ENCODE results near the gene CHI3L1.

CHI3L1 gene

GRCh38 chr1:203138066-203138465 lies 48.4 kb downstream of the CHI3L1 start:
- Histone ChIP-seq H3K36me3 (no peaks in the 10 kb centered on the region), H3K27ac (no peak overlapping the region), H3K4me1 (peaks cover 0 to 6% (median 0%) of the 10 kb centered on the region in 4 donors), H3K4me3 (no peak overlapping the region), H3K27me3 (peaks cover 0 to 23% of the 10 kb centered on the region in 2 donors), H3K9me3 (no peaks in the 10 kb centered on the region)
- DNase-seq, result no peak
- no peak for TF ChIP-seq CTCF (IDR thresholded peaks at IDR 0.05)
- intact Hi-C loops (cut with DNase I; ENCODE audit: low total_unique reads), result no loop called here

GRCh38 chr1:203137324-203137723 lies 49.2 kb downstream of the CHI3L1 start:
- Histone ChIP-seq H3K27ac (no peak overlapping the region), H3K27me3 (peaks cover 0 to 18% of the 10 kb centered on the region in 2 donors), H3K4me3 (no peak overlapping the region), H3K9me3 (no peaks in the 10 kb centered on the region), H3K4me1 (peaks cover 0 to 6% (median 0%) of the 10 kb centered on the region in 4 donors), H3K36me3 (no peaks in the 10 kb centered on the region)
- DNase-seq, result no peak
- intact Hi-C loops (cut with DNase I; ENCODE audit: low total_unique reads), result no loop called here
- TF ChIP-seq CTCF (IDR thresholded peaks at IDR 0.05), result no peak

GRCh38 chr1:203136409-203137042 lies 50.0 kb downstream of the CHI3L1 start:
- H3K27me3 ChIP-seq, result peaks cover 0 to 18% of the 10 kb centered on the region in 2 donors
- H3K9me3 ChIP-seq, result no peaks in the 10 kb centered on the region
- H3K4me1 ChIP-seq, result peaks cover 0 to 6% (median 0%) of the 10 kb centered on the region in 4 donors
- no peak for TF ChIP-seq CTCF (IDR thresholded peaks at IDR 0.05)
- no peak overlapping the region for H3K4me3 ChIP-seq
- no peak overlapping the region for H3K27ac ChIP-seq
- no peak for DNase-seq
- intact Hi-C loops (cut with DNase I; ENCODE audit: low total_unique reads), result no loop called here
- no peaks in the 10 kb centered on the region for H3K36me3 ChIP-seq

- Histone ChIP-seq H3K4me1 (peaks cover 0 to 4% (median 0%) of the 10 kb centered on the region in 4 donors), H3K27me3 (peaks cover 0 to 15% of the 10 kb centered on the region in 2 donors), H3K9me3 (no peaks in the 10 kb centered on the region), H3K36me3 (no peaks in the 10 kb centered on the region), H3K27ac (no peak overlapping the region), H3K4me3 (no peak overlapping the region)
- no peak for DNase-seq
- no peak for TF ChIP-seq CTCF (IDR thresholded peaks at IDR 0.05)
- intact Hi-C loops (cut with DNase I; ENCODE audit: low total_unique reads), result no loop called here
These were observed 50.7 kb downstream of the CHI3L1 start for GRCh38 chr1:203135636-203136305.

GRCh38 chr1:203133970-203134725 lies 52.4 kb downstream of the CHI3L1 start:
- DNase-seq, result peak in 1 of 2 donors; percentile 32
- Histone ChIP-seq H3K27ac (no peak overlapping the region), H3K9me3 (no peaks in the 10 kb centered on the region), H3K4me1 (peaks cover 0 to 14% (median 5%) of the 10 kb centered on the region in 4 donors), H3K27me3 (peaks cover 0 to 9% of the 10 kb centered on the region in 2 donors), H3K36me3 (no peaks in the 10 kb centered on the region), H3K4me3 (no peak overlapping the region)
- no peak for TF ChIP-seq CTCF (IDR thresholded peaks at IDR 0.05)
- intact Hi-C loops (cut with DNase I; ENCODE audit: low total_unique reads), result no loop called here

Data from tibial artery (tissue), 4 donors.